Hypothalamus (tissue), 51 donors: ENCODE measurements around the gene DUSP3.

Source experiments
- DNase-seq, 51 donors: peaks; one replicate each; lab custom pipeline; 2025; lab: John Stamatoyannopoulos, UW

Gene DUSP3

DNA sequence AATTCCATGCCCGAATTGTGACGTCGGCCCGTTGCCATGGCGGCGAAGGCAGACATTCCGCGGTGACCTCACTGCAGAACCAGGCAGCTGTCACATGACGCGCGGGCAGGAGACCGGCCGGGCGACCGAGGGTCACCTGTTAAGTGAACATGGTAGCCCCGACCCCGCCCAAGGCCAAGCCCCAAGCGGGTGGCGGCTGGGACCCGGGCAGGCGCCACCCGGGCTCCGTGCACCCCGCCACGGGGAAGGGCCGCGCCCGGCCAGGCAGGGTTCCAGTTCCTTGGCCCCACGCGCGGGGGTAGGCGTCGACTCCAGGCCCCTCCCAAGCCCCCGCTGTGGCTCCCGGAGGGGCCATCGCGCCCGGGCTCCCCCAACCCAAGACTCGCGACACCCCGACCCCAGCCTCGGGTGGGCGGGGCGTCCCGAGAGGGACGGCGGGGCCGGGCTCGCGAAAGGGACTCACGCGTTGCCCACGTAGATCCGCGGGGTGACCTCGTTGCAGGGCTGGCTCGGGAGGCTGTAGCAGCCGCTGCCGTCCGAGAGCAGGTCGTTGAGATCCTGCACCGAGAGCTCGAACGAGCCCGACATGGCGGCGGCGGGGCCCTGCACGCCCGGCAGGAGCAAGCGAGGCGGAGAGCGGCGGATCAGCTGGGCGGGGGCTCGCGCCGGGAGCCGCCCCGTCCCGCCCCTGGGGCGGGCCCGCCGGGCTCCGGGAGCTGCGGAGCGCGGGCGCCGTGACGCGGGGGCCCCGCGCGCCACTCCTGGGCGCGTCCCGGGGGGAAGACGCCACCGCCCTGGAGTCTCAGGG lies at the start of gene DUSP3:
TSS of gene DUSP3 (minus strand) at position 641 of the 808 bp plus-strand sequence. CDS start at position 588, 53 bp downstream.
- DNase-seq: peak; percentile 19 to 96 (median 87)

DNA sequence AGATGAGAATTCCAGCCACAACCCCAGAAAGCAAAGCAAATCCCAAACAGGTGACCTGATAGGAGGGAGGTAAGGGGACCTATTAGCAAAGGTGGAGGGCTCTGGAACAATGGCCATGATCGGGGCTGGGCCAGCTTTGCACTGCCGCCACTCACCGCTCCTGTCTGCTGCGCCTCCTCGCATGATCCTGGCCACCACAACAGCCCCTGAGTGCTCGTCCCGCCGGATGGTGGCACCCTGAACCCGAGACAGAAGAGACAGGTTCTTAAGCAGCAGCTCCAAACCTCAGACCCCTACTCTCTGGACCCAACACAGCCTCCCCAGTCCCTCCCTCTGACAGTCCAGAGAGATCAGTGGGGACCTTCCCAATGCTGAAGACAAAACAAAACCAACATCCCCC lies 48.8 kb upstream of the DUSP3 start:
- no peak for DNase-seq

DNA sequence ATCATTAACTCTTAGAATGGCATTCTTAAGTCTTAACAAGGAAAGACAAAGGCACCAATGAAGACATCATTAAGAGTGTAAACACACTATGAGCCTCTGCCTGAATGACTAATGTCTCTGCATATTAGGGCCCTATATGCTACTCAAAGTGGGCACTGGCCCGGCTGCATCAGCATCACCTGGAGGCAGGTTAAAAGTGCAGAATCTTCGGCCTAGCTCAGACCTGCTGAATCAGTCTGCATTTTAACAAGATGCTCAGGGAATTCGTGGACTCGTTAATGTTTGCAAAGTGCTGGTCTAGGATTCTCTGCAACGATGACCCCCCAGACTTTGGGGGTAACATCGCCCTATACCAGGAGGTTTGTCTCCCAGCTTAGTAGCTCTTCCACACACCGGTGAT lies 47.4 kb upstream of the DUSP3 start:
- no peak for DNase-seq

DNA sequence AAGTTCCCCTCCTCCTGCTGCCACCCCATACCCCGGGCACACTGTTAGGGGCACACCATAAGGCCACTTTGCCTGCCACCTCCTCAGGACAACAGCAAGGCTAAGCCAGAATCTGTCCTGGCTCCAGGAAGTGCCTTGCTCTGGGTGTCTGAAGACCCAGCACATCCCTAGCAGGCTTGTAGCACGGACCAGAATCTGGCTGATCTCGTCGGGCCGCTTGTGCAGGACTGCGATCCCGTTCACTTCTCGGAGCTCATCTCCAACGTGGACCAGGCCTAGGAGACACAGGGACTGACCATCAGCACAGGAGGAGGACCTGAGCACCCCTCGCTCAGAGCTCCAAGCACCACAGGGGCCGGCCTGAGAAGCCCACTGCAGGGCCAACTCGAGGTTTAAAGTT lies 46.8 kb upstream of the DUSP3 start:
- no peak for DNase-seq

DNA sequence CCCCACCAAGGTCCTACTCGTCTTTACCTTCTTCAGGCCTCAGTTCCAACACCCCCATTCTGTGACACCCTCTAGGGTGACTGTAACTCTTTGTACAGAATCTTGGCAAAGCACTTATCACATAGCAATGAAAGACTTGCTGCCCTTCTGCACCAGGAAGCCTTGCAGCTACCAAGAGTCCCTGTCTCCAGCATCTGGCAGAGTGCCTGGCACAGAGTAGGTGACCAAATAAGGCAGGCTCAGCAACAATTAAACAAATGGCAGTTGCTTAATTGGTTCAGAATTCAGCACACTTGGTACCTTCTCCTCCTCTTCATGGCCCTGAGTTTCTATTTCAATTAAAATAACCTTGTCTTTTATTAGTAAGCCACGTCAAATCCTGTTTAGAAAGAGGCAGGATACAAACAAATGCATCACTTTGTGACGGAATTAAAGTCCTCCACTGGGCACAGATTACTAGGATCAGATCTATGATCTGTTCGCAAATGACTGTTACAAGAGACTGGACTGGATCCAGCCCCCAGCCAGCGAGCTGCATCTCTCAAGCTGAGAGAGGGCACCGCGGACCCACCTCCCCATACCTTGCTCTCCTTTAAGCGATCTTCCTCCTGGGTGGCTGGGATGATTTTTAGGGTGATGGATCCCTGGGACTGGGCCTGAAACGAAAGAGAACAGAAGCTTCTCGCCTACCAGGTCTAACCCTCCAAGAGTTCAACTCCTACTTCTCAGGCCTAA lies 44.7 kb upstream of the DUSP3 start:
- peak in 2 of 51 donors; percentile 8 to 26 for DNase-seq

DNA sequence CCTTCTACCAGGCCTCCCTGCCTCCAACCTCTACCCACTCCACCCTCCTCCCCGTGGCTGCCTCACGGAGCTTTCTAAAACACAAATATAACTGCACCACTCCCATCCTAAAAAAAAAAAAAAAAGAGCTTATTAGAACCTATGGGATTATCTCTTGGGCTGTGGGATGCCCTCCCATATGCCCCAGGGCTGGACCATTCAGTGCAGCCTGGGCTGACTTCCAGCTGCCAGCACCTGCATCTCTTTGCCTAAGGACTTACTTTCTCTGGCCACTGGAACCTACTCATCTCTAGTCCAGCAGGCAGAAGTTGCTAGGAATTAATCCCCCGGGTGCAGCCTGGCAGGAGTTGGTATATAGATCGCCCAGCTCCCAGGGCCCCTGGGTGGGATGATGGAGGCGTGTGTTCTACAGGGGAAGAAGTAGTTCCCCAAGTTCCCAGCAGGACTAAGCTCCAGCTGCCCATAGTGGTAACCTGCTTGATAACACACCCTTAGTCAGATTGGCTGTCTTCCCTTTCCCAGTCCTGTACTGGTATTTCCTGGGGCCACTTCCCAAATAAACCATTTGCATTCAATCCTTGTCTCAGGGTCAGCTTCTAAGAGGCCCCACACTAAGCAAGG lies 43.9 kb upstream of the DUSP3 start:
- no peak for DNase-seq

DNA sequence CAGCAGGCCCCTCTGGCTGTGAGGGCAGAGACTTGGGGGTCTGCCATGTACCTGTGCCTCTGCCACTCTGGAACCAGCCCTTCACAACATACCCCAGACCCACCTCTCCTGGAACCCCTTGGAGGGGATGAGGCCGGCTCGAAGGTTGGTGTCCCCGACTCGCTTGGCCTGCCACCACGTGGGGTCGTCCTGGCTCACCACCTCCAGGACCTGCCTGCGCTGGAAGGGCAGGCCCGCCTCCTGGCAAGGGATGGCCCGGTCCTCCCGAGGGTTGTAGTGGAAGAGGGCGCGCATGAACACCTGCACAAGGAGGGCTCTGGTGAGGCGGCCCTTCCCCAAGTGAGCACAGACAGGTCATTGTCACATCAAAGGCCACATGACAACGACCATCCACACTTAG lies 42.0 kb upstream of the DUSP3 start:
- DNase-seq: no peak

DNA sequence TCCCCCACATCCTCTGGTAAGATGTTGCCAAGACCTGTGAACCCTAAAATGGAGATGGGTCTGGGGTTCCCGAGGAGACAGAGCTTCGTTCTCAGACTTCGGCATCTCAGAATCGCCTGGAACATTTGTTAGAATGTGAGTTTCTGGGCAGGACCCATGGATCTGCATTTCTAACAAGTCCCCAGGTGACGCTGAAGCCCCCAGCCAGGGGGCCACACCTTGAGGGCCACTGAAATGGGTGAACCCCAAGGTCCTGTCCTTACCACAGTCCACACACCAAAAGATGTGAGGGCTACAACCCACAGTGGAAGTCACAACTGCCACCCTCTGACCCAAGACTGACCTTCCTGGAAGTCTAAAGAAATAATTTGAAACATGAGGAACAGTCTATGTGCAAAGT lies 40.2 kb upstream of the DUSP3 start:
- no peak for DNase-seq

DNA sequence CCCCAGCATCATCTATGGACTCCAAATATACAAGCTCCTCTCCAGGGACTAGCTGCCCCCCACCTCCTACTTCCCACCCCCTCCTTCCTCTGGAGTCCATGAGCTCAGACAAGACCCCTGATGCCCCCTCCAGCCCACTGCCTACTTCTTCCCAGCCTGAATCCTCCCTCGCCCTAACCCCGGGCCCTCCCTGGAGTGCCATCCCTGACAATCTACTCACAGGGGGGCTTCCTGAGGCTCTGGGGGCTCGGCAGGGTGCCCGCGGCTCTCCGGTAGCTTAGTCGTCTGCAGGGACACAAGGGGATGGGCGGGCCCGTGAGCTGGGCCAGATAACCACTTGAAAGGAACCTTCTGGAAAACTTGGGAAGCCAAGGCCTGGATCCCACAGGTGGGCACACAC lies 39.0 kb upstream of the DUSP3 start:
- DNase-seq: no peak

DNA sequence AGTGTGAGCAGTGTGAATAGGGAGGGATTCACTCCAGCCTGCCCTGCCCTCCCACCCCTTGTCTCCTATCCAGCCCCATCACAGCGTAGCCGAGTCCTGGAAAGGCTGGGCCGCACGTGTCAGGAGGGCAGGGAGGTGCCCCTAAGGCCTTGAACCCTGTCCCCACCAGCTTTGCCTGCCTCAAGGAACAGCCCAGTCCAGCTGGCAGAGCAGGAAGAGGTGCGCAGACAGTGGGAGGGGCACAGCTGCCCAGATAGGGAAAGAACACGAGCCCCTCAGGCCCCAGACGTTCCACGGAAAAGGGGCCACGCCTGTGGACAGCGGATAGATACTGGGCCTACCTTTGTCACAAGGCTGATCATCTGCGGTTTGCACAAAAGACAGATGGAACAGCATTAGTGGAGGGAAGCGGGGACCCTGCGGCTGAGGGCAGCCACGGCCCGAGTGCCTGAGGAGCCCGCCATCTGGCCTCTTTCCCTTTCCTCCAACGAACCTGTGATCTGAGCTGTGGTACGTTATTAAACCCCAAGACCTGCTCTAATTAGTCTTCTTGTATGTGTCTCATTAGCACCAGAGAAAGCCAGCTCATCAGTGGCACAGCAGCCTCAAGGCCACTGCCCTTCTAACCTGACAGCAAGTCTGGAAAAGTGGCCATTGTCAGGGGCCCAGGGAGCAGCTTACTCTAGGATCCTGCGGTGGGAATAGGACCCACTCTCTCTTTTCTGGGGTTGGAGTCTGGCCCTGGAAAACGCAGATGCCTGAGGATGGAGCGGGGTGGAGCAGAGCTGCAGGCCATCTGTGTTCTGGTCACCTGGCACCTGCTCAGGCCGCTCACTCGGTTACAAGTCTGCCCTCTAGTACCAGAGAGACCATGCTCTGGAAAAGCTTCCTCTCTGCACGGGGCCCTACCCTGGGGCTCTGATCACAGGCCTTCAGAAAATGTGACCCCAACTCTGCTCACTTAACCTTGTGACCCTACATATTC lies 37.9 kb upstream of the DUSP3 start:
- DNase-seq: no peak

DNA sequence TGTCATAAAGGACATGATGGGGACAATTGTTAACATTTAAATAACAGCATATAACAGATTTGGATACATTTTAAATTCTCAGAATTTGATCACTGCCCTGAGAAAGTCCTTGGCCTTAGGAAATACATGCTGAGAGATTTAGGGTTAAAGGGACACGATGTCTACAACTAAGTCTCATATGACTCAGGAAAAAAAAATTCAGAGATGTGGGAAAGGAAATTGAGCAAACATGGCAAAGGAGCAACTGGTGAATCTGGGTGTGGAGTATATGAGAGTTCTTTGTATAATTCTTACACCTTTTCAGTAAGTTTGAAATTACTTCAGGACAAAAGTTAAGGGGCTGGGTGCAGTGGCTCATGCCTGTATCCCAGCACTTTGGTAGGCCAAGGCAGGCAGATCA lies 35.9 kb upstream of the DUSP3 start:
- no peak for DNase-seq

DNA sequence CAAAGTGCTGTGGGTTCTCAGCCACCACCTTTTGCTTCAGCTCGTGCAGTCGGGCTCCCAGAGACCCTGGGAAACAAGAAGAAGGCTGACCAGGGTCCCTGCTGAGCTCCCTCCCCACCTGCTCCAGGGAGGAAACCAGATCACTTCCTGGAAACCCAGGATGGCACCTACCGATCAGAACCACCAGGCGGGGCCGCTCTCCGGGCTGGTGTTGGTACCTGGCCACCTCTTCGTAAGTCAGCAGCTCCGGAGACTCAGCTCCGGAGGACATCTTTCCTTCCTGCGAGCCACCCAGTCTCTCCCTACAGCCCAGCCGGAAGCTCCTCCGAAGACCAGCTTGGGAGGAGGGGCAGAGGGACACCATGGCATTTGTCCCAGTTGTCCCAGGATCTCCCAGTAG lies 35.2 kb upstream of the DUSP3 start:
- DNase-seq: no peak

DNA sequence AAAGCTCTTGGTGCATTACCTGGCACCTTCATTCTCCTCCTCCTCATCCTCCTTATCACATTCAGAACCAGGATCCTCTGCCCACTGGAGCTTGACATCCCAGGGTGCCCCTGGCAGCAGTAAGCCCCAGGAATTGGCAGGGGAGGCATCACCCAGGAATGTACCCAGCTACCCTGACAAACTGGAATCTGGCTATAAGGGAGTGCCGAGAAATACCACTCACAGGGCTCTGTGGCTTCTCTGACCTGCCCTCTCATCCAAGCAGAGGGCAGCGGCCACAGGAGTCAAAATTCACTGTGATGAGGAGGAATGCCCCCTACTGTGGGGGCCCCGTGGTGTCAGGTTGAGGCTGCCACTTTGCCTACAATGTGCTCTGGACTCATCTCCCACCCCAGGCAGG lies 34.6 kb upstream of the DUSP3 start:
- no peak for DNase-seq

DNA sequence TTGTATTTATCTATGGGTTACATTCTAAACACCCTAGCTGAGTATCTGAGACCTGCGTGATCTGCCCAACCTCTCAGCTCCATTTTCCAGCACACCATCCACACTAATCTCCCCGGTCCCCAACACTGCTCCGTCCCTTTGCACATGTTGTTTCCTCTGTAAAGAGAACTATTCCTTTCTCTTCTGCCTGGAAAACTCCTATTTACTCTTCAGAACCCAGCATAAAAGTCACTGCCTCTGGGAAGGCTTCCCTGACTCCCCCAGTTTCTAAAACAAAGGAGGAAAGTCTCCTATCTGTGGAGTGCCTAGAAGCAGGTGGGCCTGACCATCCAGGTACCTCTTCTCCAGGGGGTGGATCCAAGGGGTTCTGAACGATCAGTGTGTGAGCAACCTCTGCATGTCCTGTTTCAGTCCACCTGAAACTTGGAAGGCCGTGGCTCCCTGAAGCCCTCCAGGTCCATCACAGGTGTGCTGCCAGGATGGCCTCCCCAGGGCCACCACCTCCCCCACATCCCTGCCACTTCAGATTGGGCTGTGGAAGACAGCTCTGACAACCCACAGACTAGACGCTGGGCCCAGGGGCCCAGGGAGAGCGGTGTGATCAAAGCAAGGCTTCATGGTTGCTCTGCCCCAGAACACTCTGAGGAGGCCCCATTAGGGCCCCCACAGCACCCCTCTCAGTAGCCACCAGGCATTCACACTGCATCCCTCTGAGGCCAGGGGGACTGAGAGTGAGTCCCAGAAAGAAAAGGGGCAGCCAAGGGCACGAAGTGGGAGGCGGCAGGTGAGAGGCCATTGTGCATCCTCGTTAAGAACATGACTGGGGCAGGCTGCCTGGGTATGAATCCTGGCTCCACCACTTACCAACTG lies 33.9 kb upstream of the DUSP3 start:
- DNase-seq: no peak

DNA sequence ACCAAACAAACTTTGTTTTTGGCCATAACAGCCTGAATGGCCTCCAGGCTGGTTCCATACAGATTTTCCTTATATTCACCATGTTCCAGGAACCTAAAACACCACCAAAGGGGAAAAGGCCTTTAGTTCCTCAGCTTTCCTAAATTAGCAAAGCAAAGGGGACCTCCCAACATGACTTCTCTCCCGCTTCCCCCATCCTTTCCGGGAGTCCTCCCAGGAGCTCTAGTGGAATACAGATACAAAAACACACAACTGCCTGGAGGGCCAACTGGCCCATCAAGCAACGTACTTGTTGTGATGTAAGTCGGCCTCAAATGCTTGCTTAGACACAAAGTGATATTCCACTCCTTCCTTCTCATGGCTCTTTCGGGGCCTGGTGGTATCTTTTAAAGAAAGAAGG lies 32.0 kb upstream of the DUSP3 start:
- no peak for DNase-seq

DNA sequence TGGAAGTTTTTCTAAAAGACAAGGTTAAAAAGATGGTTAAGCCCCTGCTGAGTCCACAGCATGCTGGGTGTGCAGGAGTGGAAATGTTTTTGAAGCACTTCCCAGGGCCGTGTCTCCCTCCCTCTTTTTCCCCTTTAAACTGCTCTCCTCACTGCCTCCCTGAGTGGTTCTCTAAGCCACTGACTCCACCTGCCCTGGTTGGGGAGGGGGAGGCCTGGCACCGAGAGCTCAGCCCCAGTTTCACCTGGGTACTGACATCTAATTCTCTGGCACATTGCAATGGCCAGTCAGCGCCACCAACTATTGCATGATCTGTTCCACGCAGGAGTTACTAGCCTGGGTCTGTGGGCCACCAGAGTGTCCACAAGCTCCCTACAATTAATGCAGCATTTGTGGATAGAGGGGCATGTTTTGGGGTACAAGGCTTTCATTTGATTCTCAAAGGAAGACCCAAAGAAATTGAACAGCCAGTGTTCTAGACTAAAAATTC lies 31.5 kb upstream of the DUSP3 start:
- DNase-seq: no peak

DNA sequence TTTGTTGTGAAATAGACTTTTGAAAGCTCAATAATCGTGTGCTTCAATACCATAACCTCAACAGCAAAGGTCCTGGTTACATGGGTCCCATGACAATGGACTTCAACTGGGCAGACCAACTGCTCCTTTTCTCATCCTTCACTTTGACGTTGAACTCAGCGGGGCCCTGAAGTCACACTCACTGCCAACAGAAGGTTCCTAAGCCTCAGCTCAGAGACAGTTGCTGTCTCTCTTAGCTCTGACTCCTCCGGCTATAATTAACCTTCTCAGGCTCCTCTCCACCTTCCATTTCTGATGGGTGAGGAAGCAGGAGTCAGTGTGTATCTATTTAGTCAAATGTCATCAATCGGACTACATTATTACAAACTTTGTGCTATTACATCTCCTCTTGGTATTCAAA lies 30.3 kb upstream of the DUSP3 start:
- DNase-seq: no peak

DNA sequence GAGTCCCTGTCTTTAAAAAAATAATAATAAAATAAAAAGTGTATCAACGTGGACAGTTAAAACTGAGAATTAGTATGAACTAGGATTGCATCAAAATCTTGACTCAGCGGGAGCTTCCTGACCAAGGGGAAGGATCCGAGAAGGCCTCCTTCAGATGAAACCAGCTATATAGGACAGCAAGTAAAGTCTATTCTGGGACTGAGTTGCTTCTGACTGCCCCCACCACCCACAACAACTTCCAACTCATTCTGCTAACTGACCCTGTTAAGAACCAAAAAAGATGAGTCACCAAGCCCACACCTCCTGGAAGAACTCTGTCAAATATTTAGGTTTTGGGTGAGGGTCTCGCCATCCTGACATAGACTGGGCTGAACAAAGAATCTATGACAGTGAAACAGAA lies 29.3 kb upstream of the DUSP3 start:
- no peak for DNase-seq

DNA sequence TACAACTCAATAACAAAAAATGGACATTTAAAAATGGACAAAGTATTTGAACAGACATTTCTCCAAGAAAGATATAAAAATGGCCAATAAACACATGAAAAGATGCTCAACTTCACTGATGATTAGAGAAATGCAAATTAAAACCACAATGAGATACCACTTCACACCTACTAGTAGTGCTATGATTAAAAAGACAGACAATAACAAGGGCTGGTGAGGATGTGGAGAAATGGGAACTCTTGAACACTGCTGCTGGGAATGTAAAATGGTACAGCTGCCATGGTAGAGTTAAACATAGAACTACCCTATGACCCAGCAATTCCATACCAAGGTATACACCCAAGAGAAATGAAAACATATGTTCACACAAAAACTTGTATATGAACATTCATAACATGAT lies 26.3 kb upstream of the DUSP3 start:
- DNase-seq: no peak
